MCF 10A (cell line): ENCODE data around the gene MDN1. TPM values are rescaled to one million over a fixed set of nuclear protein-coding genes. Genes with fewer than 3 reads are reported as not detected.

Experiments used
- BruUV-seq: library from RNA; stranded (reverse); fragments of 400-500 nt; replicated peaks from 2 replicates; lab custom pipeline; 2021; lab: Mats Ljungman, UMichigan
- CTCF ChIA-PET: fragments of 300-600 bp; sonication (Branson Sonifier 250); formaldehyde crosslinking; extraction: SDS; loops from one replicate; lab custom pipeline; 2021; ENCODE audit warnings: antibody characterized with exemption, inconsistent platforms; lab: Yijun Ruan, JAX
- POLR2A ChIA-PET: fragments of 300-600, 350-650 bp; sonication (Branson Sonifier 250); formaldehyde crosslinking; extraction: SDS; loops from one replicate; lab custom pipeline; 2020; ENCODE audit warnings: antibody characterized with exemption, inconsistent platforms; lab: Yijun Ruan, JAX
- DNase-seq: peaks from one replicate; pipeline ENCODE4 v3.0.0-alpha.2; 2018; ENCODE audit not compliant: unreplicated experiment
- H3K27ac Mint-ChIP-seq: one replicate; pipeline ENCODE4 v1.8.0; 2022; ENCODE audit warnings: mild to moderate bottlenecking, low read depth, mixed read lengths; ENCODE audit not compliant: unreplicated experiment
- H3K27me3 Mint-ChIP-seq: one replicate; pipeline ENCODE4 v1.8.0; 2022; ENCODE audit warnings: mixed read lengths; ENCODE audit not compliant: insufficient read depth, unreplicated experiment
- H3K36me3 Mint-ChIP-seq: one replicate; pipeline ENCODE4 v1.8.0; 2022; ENCODE audit warnings: mild to moderate bottlenecking, moderate library complexity, mixed read lengths; ENCODE audit not compliant: insufficient read depth, unreplicated experiment
- H3K4me1 Mint-ChIP-seq: one replicate; pipeline ENCODE4 v1.8.0; 2022; ENCODE audit warnings: mixed read lengths; ENCODE audit not compliant: insufficient read depth, unreplicated experiment
- H3K4me3 Mint-ChIP-seq: one replicate; pipeline ENCODE4 v1.8.0; 2022; ENCODE audit warnings: mild to moderate bottlenecking, moderate library complexity, mixed read lengths; ENCODE audit not compliant: unreplicated experiment
- H3K9me3 Mint-ChIP-seq: one replicate; pipeline ENCODE4 v1.8.0; 2022; ENCODE audit warnings: mixed read lengths; ENCODE audit not compliant: unreplicated experiment
- intact Hi-C: fragments of 100-400 bp; cut with micrococcal nuclease; formaldehyde crosslinking; loops from 2 replicates; pipeline ENCODE4 v1.14.1; 2022
- total RNA-seq: library from RNA; stranded (reverse); gene quantifications from 2 replicates; pipeline ENCODE4 v1.2.3, GENCODE V29; 2022
- TF ChIP-seq, protein P1 (sequence below): fragments of 200-600 bp; IDR thresholded peaks from one replicate; pipeline ENCODE4 v1.8.0; 2022; ENCODE audit warnings: antibody characterized with exemption, mild to moderate bottlenecking; ENCODE audit not compliant: unreplicated experiment

The MDN1 gene
- total RNA-seq, 1 experiment from 2014 or later = 39.2 TPM

DNA sequence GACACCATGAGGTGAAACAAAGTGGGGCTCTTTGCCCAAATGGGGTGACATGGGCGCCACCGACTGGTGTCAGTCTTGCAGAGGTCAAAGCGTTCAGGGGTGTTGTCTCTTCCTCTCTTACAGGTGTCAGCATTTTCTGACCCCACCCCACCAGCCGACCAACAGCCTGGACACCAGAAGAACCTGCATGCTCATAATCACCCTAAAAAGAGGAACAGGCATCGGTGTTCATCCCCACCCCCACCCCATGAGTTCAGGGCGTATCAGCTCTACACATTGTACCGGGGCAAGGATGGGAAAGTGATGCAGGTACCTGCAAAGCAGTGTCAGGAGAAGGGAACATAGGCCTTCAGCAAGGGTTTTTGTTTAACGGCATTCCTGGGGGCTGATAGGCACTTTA, 195.8 kb downstream of the MDN1 start:
- Mint-ChIP-seq H3K27me3 (no peaks in the 10 kb centered on the region), H3K27ac (peak overlapping the region; percentile 18), H3K9me3 (no peaks in the 10 kb centered on the region), H3K4me1 (no peaks in the 10 kb centered on the region), H3K36me3 (no peaks in the 10 kb centered on the region), H3K4me3 (no peak overlapping the region)
- BruUV-seq = no TSS peak
- TF ChIP-seq, protein P1, sequence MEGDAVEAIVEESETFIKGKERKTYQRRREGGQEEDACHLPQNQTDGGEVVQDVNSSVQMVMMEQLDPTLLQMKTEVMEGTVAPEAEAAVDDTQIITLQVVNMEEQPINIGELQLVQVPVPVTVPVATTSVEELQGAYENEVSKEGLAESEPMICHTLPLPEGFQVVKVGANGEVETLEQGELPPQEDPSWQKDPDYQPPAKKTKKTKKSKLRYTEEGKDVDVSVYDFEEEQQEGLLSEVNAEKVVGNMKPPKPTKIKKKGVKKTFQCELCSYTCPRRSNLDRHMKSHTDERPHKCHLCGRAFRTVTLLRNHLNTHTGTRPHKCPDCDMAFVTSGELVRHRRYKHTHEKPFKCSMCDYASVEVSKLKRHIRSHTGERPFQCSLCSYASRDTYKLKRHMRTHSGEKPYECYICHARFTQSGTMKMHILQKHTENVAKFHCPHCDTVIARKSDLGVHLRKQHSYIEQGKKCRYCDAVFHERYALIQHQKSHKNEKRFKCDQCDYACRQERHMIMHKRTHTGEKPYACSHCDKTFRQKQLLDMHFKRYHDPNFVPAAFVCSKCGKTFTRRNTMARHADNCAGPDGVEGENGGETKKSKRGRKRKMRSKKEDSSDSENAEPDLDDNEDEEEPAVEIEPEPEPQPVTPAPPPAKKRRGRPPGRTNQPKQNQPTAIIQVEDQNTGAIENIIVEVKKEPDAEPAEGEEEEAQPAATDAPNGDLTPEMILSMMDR = no peak
- POLR2A ChIA-PET = no interaction called here
- CTCF ChIA-PET = interaction anchor here (0.6 to 0.8 kb wide), 3 partner anchors 13 to 474 kb away, joined by 3 read pairs; no protein-coding TSS in a partner anchor
- no peak for DNase-seq
- intact Hi-C loops = no loop called here

DNA sequence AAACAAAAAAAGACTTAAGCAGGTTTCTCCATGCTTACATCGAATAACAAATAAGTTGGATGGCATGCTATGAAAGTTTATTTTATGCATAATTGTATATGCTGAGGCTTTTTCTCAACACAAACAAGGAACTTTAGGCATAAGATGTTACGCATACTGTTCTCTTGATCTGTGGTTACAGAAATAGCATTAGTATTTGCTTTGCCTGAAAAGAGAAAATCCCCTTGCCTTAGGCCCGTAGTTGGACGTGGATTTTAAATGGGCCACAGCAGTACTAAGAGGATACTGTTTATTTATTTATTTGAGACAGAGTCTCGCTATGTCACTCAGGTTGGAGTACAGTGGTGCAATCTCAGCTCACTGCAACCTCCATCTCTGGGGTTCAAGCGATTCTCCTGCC, 200.0 kb downstream of the MDN1 start:
- no peak overlapping the region for H3K4me3 Mint-ChIP-seq
- DNase-seq = no peak
- ChIA-PET POLR2A (interaction anchor here (1.5 kb wide), 1 partner anchor 19 kb away, joined by 5 read pairs; the partner anchor contains the start of gene LYRM2), CTCF (interaction anchor here (3.0 kb wide), 1 partner anchor 188 kb away, joined by 7 read pairs; no protein-coding TSS in a partner anchor)
- H3K9me3 Mint-ChIP-seq = no peaks in the 10 kb centered on the region
- intact Hi-C loops = no loop called here
- H3K36me3 Mint-ChIP-seq = no peaks in the 10 kb centered on the region
- H3K4me1 Mint-ChIP-seq = no peaks in the 10 kb centered on the region
- H3K27ac Mint-ChIP-seq = no peak overlapping the region
- H3K27me3 Mint-ChIP-seq = no peaks in the 10 kb centered on the region
- BruUV-seq = no TSS peak
- TF ChIP-seq, protein P1 = no peak

DNA sequence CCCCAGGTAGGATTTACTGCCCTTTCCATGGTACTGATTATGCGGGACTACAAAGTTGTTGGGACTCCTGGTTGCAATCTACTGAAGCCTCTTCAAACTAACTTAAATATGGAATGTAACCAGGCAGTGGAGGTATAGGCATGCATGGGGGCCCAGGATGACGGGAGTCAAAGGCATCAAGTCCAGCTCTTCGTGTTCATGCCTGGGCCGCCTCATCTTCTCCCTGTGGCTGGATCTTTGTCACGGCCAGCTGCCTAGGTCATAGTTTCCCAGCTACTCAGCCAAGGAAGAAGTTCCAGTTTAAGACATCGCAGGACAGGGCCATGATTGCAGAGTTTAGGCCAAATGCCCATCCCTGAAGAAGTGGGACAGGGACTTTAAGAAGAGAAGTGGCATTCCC, 201.6 kb downstream of the MDN1 start:
- no peaks in the 10 kb centered on the region for H3K36me3 Mint-ChIP-seq
- CTCF ChIA-PET = interaction anchor here (0.5 to 3.0 kb wide), 5 partner anchors 8 to 214 kb away, joined by 3 to 8 read pairs (median 4); no protein-coding TSS in a partner anchor

DNA sequence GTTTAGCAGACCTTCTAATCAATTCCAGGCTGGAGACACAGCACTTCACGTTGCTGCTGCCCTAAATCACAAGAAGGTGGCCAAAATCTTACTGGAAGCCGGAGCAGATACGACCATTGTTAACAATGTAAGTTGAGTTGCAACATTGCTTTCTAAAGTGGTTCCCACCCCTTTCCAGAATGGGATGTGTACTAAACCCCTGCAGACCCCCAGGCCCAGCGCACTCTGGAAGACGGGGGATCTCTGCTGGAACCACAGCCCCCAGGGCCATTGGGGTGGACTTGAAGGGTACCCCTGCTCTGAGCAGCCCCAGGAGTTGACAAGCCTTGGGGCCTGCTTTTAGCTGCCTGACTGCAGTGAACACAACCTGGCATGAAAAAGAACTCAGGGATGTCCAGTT, 203.1 kb downstream of the MDN1 start:
- H3K27ac Mint-ChIP-seq = no peak overlapping the region
- intact Hi-C loops = no loop called here
- no TSS peak for BruUV-seq

More for the DNA sequence above, 201.6 kb downstream of the MDN1 start:
- Mint-ChIP-seq H3K4me3 (no peak overlapping the region), H3K9me3 (no peaks in the 10 kb centered on the region), H3K27me3 (no peaks in the 10 kb centered on the region), H3K4me1 (no peaks in the 10 kb centered on the region), H3K27ac (no peak overlapping the region)
- BruUV-seq = no TSS peak
- TF ChIP-seq, protein P1 = no peak
- POLR2A ChIA-PET = no interaction called here
- no peak for DNase-seq
- intact Hi-C loops = no loop called here

More for the DNA sequence above, 203.1 kb downstream of the MDN1 start:
- ChIA-PET POLR2A (no interaction called here), CTCF (interaction anchor here (0.5 to 3.0 kb wide), 8 partner anchors 7 to 1822 kb away, joined by 3 to 9 read pairs (median 5); no protein-coding TSS in a partner anchor)
- TF ChIP-seq, protein P1 = no peak
- no peaks in the 10 kb centered on the region for H3K9me3 Mint-ChIP-seq
- DNase-seq = no peak
- no peaks in the 10 kb centered on the region for H3K27me3 Mint-ChIP-seq
- H3K4me3 Mint-ChIP-seq = no peak overlapping the region
- no peaks in the 10 kb centered on the region for H3K4me1 Mint-ChIP-seq
- H3K36me3 Mint-ChIP-seq = no peaks in the 10 kb centered on the region
